Activated CD4-positive, CD25-positive, alpha-beta regulatory T cell (primary cell): ENCODE data around the gene PNRC1.
"Not testable (repeated sequence)": the region's sequence is repeated elsewhere in the genome, so short reads cannot be mapped to it uniquely, and the experiment has no call there.

ENCODE experiments used
- DNase-seq, 4 experiments: peaks; one replicate each; lab custom pipeline; 2025; lab: John Stamatoyannopoulos, UW

PNRC1 gene

DNA sequence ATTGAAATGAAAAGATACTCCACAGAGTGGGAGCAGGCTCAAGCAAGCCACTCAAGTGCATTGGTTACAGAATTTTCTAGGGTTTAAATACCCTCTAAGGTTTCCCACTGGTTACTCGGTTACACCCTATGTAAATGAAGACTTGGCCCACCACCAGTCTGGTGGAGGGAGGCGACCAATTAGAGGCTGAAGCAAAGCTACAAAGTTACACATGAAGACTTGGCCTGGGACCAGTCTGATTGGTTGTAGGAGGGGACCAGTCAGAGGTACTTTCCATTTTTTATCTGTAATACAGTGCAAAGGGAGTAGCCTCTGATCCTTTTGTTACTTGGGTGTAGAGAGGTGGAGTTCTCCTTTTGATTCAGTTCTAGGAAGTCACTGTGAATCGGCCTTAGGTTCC lies 29.7 kb downstream of the PNRC1 start:
- DNase-seq = no peak

- no peak for DNase-seq
Measured at GRCh38 chr6:89111933-89112332, 31.4 kb downstream of the PNRC1 start.

DNA sequence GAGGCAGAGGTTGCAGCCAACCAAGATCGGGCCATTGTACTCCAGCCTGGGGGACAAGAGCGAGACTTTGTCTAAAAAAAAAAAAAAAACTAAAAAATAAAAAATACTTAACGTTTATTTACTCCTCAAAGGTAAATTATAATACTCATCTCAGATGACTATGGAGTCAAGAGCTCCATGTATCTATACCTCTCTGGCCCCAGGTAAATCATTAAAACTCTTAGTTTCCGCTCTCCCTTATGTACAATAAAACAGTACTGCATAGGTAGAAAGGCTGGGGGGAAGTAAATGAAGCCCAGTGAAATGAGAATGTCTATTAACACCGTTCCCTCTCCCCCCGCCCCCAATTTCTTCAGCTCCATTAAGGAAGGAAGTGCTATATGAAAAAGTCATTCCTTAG lies 36.2 kb downstream of the PNRC1 start:
- no peak for DNase-seq

- DNase-seq = peak in 1 of 4 experiments; percentile 1
Measured at GRCh38 chr6:89117211-89118108, 36.9 kb downstream of the PNRC1 start, which contains the start of gene SRSF12. Gene SRSF12 (minus strand): TSS chr6:89118071. CDS start chr6:89117887, 184 bp downstream.

DNA sequence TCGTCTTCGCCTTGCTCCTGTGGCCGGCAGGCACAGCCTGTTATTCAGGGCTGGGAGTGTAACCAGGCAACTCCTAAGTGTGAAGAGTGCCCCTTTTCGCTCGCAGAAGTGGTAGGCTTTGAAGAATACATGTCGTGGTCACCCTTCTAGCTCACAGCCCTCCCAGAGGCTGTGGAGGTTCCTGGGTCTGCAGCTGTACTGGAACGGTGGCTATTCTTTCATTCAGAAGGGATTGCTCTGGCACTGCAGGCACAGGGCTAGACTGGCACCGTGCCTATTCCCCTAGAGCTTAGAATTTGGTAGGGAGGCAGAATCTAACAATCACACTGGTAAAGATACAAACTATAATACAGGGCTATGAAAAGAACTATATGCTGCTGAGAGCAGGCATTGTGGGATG lies 38.4 kb downstream of the PNRC1 start:
- no peak for DNase-seq

DNA sequence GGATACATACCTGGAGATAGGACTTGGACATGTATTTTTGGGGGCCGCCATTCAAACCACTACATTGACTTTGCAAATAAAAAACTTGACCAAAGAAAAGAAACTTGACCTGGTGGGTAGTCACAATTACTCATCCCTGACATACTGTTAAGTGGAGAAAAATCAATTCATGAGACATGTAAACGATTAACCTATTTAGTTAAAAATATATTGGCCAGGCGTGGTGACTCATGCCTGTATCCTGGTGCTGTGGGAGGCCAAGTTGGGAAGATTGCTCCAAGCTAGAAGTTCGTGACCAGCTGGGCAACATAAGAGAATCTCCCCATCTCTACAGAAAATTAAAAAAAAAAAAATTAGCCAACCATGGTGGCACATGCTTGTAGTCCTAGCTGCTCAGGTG lies 39.8 kb downstream of the PNRC1 start:
- DNase-seq = no peak

- no peak for DNase-seq
Measured at GRCh38 chr6:89121934-89122333, 41.4 kb downstream of the PNRC1 start.

DNA sequence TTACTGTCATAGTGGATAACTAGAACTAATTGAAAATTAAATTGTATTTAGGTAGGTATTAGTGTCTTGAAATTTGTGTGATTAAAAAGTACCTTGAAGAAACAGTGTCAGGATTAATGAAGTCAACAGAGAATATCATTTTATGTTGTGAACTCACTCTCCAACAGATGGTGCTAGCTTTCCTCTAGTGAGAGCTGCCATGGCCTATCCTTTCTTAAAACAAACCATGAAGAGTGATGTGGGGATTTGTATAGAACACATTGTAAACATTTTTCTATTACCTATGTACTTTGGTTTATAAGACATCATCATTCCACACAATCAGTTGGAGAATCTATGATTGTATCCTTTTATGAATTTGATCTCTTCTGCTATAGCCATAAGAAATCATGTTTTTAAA lies 42.1 kb downstream of the PNRC1 start:
- DNase-seq = no peak

- not testable (repeated sequence) for DNase-seq
Measured at GRCh38 chr6:89128256-89128671, 47.7 kb downstream of the PNRC1 start.

DNA sequence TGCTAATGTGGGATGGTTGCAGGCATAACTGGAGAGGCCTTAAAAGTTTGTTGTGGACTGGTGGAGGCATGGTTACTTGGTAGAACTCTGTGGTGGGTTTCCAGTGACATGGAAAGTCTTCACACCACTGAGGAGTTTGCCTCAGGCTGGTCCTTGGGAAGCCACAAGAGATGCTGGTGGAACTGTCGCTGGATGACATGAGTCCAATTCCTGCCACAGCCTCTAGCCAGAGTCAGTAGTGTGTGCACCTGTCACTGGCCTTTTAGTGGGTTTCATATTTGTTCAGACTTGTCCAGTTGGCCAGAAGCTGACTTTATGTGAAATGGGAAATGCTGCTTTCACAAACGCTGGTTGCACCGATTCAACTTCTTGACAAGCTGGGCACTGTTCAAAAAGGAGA lies 51.0 kb downstream of the PNRC1 start:
- no peak for DNase-seq

- no peak for DNase-seq
Measured at GRCh38 chr6:89132057-89132456, 51.5 kb downstream of the PNRC1 start.

DNA sequence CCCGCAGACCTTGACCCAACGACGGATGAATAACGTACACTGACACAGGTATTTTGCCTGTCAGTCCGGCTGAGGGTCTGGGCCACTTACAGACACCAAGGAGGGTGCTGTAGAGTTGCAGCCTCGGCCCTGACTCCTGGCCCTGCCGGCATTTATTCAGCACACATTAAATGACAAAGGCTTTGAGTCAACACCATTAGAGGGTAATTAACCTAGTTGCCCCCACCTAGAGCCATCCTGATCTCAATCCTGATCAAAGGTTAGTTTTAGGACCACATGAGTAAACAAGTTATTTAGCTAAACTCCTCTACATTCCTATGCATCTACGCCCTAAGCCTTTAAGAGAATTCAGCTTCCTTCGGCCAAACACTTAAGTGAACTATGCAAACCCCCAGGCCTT lies 53.4 kb downstream of the PNRC1 start:
- no peak for DNase-seq

DNA sequence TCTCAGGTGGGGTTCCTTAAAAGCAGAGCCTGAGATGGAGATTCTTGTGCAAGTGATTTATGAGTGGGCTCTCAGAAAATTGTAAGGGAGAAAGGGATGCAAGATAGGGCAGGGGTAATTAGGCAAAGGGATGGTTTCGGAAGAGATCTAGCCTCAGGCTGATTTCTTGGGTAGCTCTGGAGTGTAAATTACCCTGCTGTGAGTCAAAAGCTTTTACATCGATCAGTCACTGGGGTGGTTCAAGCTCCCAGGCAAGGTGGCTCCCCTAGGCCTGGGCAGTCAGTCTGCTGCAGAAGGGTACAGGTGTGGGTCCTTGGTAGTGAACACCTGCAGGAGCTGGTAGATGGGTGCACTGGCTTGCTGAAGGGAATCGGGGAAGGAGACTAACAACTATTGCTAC lies 54.2 kb downstream of the PNRC1 start:
- DNase-seq = no peak
